ENCODE data around the gene NNAT.

NNAT gene

GRCh38 chr20:37501940-37502339 is 19.1 kb upstream of the NNAT start:
- DNase-seq (ENCODE audit: low read depth in 4 of 4, low spot score in 1 of 4) = no peak

GRCh38 chr20:37502654-37503053 is 18.4 kb upstream of the NNAT start:
- no peak for DNase-seq (ENCODE audit: low read depth in 4 of 4, low spot score in 1 of 4)

DNA sequence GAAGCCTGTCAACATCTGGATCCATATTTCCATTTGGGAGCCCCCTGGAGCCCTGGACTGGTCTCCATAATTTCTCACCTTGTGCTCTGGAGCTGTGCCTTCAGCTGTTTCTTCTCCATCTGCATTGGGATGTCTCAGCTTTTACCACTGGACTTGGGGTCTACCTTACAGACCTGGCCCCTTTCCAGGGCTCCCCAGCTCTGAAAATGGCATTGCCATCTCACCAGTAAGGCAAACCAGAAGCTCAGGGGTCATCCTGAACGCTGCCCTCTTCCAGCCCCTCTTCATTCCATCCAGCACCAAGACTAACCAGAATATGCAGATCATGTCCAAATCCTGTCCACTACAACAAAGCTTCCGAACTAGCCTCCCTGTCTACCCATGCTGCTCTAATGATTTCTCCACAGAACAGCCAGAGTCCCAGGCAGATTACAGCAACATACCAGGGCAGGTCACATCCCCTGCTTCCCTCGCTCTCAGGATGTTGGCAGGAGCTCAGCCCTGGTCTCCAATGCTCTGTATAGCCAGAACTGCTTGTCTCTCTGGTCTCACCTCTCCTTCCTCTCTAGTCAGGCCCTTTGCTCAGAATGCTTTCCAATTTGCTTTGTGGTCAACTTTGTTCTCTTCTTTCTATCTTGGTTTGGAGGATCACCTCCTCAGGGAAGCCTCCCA is 17.7 kb upstream of the NNAT start:
- DNase-seq (ENCODE audit: low read depth in 4 of 4, low spot score in 1 of 4) = no peak

DNA sequence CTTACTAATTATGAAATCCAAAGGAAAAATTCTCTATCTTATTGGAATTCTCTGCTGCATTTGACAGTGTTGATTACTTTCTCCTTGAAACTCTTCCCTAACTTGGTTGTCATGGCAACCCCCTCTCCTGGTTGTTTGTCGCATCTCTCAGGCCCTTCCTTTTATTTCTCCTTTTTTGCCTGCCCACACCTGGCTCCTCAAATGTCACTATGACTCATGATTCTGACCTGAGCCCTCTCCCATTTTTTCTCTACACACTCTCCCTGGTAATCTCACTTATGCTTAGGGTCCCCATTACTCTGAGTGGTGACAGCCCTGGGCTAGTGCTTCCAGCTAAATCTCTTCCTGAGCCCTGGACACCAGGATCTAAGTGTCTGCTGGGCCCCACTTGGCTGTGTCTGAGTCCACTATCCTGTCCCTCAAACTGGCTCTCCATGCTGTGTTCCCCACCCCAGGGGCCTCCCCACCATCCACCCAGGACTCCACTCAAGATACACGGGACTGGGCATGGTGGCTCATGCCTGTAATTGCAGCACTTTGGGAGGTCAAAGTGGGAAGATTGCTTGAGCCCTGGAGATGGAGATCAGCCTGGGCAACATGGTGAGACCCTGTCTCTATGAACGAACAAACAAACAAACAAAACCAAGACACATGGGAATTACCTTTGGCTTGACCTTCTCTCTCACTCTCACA is 16.5 kb upstream of the NNAT start:
- no peak for DNase-seq (ENCODE audit: low read depth in 4 of 4, low spot score in 1 of 4)

DNA sequence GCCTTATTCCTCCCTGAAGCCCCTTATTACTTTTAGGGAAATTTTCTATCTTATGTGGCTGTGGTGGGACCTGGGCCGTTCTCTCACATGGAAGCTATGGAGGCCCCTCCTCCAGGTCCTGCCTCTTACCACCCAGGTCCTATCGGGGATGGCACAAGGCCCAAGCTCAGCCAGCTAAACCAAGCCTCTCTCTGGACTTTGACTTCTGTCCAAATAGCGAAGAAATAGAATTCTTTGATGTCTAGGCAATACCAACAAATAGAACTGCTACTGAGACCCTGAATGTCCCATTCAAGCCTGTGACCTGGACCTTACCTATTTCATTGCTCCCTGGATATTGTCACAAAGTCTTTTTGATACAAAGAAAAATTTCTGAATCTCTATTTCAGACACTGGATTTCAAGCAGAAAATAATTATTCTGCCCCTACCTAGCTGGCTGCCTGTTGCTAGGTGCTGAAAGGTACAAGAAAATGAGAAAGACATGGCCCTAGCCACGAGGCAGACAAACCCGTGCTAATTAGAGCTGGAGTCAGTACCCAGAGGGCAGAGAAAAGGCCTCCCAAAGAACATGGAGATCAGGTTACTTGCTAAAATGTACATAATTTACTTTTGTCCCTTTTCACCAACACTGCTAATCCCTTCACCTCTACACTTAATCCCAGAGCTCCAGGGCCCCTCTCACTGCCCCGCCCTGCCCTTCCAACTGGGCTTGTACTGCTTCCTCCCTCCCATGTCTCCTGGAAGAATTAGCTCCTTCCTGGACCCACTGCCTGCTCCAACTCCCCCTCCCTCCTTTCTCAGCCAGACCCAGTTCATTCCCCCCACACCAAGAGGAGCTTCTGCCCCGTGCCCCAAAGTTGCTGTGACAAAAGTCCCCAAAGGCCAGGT is 15.5 kb upstream of the NNAT start:
- no peak for DNase-seq (ENCODE audit: low read depth in 4 of 4, low spot score in 1 of 4)

DNA sequence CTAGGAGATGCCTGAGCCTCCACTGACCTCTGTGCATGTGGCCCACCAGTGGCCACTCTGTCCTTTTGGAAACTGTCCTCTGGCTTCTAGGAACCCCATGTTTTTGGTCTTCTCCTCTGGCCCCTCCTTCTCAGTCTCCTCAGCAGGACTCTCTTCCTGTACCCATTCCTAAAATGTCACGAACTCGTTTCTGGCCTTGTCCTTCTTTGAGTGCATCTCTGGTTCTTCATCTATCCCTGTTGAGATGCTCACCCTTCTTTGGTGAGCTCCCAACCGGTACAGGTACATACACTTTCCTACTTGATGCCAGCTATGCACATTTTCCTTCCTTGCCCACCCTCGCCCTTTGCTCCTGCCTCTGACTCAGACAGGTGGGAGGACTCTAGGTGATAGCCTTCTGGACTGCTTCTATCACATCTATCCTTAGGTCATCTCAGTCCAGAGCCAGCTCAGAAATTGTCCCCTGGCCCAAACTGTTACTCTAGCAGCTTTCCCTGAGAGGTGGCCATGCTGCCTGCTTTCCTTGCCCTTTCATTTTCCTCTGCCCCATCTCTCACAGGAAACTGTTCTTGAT is 14.8 kb upstream of the NNAT start:
- DNase-seq (ENCODE audit: low read depth in 4 of 4, low spot score in 1 of 4) = no peak

GRCh38 chr20:37510226-37510625 is 10.8 kb upstream of the NNAT start:
- no peak for DNase-seq (ENCODE audit: low read depth in 4 of 4, low spot score in 1 of 4)

DNA sequence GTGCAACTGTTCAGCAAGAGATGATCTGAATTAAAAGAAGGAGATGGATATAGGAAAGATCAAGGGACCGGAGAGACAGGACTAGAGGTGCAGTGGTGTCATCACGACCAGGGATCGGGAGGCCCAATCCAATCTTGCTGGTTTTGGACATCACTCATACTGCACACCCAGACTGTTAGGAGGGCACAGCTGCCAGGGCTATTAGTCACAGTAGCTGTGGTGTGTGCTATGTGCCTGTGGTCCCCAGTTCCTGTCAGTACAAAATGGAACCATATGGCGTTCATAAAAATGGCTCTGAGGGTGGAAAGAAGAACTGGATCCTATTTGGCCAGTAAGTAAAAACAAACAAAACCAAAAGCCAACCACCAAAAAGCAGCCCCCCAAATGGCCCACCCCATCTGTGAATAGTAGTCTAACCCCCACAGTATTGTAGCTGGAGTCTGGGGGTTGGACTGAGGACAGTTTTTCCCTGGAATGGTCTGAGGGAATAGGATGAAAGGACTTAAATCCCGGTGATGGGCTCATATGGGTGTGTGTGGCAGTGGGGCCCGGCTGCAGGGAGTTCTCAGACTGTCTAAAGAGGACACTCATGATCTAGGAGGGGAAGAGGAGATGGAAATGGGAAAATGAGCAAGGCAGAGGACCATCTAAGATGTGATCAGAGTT is 9.3 kb upstream of the NNAT start:
- no peak for DNase-seq (ENCODE audit: low read depth in 4 of 4, low spot score in 1 of 4)

GRCh38 chr20:37513779-37514359 is 7.2 kb upstream of the NNAT start:
- DNase-seq (ENCODE audit: low read depth in 4 of 4, low spot score in 1 of 4) = no peak

- no peak for DNase-seq (ENCODE audit: low read depth in 4 of 4, low spot score in 1 of 4)
Measured at GRCh38 chr20:37515876-37516275, 5.2 kb upstream of the NNAT start.

- DNase-seq (ENCODE audit: low read depth in 4 of 4, low spot score in 1 of 4) = no peak
Measured at GRCh38 chr20:37516811-37517750, 4.0 kb upstream of the NNAT start.

DNA sequence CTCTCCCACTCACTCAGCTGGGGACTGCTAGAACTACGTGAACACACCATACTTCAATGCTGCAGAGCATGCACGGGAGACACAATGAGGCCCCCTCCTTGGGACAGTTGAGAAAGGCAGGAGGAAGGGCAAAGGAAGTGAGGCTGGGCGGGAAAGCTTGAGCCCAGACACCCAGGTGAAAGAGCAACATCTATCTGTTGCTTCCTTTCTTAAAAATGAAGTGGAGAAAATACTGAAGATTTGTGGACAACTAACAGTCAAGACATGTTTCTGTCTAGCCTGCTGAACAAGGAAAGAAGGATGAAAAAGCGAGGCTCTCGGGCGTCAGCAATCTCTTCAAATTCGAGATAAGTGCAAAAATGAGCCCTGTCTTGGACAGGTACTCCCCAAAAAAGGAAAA is 3.0 kb upstream of the NNAT start:
- no peak for DNase-seq (ENCODE audit: low read depth in 4 of 4, low spot score in 1 of 4)

DNA sequence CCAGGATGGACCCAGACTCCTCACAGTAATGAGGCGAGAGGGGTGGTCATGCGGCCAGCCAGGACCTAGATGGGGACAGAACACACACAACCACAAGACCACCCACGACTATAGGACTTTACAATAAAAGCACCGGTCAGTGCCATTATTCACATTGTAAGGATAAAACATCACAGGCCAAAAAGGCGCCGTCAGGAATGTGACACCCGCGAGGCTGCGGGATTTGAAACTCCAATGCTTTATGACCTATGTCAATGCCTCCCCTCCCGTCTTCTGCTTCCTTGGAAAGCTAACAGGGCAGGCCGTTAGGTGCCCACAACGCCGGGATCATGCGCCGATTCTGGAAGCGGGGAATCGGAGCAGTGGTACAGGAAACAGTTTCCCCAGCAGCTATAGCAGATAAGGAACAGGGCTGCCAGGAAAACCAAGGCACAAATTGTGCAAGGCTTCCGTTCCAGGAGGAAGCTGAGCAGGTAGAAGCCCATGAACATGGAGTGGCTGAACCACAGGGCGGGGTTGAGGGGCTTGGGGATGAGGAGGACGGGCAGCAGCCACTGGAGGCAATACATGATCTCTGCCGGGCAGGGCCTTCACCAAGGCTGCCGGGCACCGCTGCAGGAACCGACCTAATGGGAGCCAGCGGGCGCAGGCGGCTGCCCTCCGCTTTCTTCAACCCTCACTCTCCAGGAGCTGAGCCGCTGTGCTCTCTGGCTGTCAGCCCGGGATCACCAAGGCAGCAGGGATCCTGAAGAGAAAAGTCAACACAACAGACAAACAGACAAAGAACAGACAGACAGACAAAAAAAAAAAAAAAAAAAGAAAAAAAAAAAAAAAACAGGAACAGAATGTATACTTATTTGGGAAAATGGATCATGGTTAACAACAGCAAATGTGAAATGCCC is 2.2 kb upstream of the NNAT start:
- no peak for DNase-seq (ENCODE audit: low read depth in 4 of 4, low spot score in 1 of 4)

GRCh38 chr20:37519508-37520418 is 1.3 kb upstream of the NNAT start:
- no peak for DNase-seq (ENCODE audit: low read depth in 4 of 4, low spot score in 1 of 4)

- no peak for DNase-seq (ENCODE audit: low read depth in 4 of 4, low spot score in 1 of 4)
Measured at GRCh38 chr20:37520419-37520955, 563 bp upstream of the NNAT start.

DNA sequence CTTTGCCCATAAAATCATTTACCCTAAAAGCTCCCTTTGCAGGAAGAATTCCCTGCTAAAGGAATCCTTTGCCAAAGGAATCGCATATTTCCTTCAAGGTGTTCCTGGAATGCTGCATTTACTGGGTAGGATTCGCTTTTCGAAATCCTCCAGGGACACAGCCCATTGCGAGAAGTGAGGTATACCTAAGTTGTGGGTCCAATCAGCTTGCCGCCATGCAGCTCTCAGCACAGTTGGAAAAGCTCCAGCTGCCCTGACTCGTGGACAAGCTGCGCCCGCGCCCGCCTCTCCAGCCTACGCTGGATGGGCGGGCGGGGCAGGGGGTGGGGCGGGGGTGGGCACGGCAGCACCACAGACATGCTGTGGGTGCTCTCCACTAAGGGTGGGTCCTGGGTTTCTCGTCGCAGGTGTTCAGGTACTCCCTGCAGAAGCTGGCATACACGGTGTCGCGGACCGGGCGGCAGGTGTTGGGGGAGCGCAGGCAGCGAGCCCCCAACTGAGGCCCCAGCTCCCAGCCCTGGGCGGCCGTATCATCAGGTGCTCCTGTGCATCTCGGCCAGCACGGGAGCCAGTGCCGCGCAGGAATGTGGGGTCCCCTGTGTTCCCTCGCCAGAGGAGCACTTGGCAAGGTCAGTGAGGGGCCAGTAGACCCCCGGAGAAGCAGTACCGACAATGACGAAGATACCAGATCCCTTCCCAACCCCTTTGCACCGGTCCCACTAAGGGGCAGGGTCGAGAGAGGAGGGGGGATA is 1.4 kb downstream of the NNAT start:
- DNase-seq (ENCODE audit: low read depth in 4 of 4, low spot score in 1 of 4) = no peak

GRCh38 chr20:37523012-37523391 is 2.0 kb downstream of the NNAT start:
- no peak for DNase-seq (ENCODE audit: low read depth in 4 of 4, low spot score in 1 of 4)
